Pons (tissue), 1 donor: ENCODE results near the gene POU4F2.

Experiments
- DNase-seq: peaks from one replicate; pipeline ENCODE4 v3.0.0-alpha.2; 2016; ENCODE audit warnings: low spot score

The POU4F2 gene, protein sequence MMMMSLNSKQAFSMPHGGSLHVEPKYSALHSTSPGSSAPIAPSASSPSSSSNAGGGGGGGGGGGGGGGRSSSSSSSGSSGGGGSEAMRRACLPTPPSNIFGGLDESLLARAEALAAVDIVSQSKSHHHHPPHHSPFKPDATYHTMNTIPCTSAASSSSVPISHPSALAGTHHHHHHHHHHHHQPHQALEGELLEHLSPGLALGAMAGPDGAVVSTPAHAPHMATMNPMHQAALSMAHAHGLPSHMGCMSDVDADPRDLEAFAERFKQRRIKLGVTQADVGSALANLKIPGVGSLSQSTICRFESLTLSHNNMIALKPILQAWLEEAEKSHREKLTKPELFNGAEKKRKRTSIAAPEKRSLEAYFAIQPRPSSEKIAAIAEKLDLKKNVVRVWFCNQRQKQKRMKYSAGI

DNA sequence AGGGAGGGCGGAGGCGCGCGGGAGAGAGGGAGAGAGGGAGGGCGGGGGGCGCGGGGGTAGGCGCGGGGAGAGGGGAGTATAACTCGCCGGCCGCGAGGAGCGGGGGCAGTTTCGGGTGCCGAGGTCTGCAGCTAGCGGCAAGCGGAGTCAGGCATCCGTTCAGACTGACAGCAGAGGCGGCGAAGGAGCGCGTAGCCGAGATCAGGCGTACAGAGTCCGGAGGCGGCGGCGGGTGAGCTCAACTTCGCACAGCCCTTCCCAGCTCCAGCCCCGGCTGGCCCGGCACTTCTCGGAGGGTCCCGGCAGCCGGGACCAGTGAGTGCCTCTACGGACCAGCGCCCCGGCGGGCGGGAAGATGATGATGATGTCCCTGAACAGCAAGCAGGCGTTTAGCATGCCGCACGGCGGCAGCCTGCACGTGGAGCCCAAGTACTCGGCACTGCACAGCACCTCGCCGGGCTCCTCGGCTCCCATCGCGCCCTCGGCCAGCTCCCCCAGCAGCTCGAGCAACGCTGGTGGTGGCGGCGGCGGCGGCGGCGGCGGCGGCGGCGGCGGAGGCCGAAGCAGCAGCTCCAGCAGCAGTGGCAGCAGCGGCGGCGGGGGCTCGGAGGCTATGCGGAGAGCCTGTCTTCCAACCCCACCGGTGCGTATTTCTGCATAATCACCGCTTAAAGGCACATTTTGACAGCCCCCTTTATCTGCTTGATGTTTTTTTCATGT lies at the start of gene POU4F2:
Gene POU4F2 (plus strand): TSS at position 108 of the 720 bp plus-strand sequence. CDS start 248 bp downstream, at position 356.
- no peak for DNase-seq

DNA sequence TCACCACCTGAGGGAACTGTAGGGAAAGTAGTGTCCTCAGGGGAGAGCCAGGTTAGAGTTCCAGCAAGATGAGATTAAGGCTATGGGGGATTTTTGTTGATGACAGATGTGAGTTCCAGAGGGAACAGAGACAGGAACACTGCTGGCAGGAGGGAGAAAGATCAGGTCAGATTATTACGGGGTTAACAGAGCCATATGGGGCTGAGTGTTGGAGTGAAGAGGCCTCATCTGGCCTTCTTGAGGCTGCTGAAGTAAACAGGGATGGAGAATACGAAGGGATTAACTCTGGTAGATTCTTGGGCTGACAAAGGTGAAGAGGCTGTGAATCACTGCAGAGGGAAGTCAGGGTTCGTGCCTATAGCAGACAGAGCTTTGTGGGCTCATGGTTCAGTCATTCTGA lies 47.9 kb upstream of the POU4F2 start:
- DNase-seq = no peak

DNA sequence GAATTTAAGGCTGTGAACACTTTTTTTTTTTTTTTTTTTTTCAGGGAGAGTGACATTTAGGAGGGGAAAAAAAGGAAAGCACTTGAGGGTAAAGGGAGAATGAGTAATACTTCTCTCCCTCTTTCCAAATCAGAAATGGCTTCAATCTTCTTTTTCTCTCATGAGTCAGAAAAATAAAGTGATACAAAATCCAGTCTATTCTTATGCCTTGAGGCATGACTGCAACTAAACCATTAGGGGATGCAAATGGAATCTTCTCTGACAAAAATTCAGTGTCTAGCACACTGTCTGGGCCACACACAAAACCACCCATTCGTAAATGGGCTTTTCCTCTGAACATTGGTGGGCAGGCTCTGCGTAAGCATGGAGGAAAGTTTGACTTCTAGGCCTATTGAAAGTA lies 46.7 kb upstream of the POU4F2 start:
- no peak for DNase-seq

DNA sequence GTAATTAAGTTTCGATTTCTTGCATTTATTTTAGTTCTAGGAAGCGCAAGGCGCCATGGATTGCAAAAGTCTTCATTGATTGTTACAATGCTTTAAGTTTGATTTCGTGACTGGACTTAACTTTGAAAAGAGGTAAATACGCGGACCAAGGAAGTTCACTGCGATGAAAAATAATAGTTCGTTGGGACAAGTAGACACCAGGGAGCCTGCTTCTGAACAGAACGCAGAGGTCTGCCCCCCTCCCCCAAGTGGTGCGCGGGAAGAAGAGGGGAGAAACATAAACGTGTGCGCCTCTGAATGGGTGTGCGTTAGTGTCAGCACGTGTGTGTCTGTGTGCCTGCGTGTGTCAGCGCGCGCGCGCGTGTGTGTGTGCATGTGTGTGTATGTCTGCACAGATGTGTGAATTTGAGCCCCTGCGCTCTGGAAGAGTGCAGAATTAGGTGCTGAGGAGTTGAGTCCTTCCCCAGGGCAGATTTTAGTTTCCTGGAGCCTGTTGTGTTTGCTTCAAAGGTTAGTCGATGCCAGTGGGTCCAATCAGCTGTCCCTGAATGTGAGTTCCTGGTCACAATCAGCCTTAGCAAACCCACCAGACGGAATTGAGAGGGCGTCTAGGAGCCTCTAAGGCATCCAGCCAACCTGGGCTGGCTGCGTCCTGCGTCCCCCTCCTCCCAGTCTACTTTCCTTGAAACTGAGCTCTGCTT lies 5.8 kb upstream of the POU4F2 start:
- no peak for DNase-seq

DNA sequence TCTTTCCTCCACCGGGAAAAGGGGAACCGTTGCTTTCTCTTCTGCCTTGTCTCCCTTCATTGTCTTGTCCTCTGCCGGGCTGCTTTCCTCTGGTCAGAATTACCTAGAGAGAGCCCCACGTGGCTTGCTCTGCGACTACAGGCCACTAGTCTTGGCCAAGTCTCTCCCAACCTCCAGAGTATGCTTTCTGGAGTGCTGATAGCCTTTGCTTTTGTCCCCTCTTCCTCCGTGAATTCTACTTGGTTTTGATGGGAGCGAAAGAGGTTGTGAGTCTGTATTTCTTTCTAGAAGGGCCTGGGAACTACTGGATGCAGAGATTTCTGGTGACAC lies 5.3 kb upstream of the POU4F2 start:
- DNase-seq = no peak

DNA sequence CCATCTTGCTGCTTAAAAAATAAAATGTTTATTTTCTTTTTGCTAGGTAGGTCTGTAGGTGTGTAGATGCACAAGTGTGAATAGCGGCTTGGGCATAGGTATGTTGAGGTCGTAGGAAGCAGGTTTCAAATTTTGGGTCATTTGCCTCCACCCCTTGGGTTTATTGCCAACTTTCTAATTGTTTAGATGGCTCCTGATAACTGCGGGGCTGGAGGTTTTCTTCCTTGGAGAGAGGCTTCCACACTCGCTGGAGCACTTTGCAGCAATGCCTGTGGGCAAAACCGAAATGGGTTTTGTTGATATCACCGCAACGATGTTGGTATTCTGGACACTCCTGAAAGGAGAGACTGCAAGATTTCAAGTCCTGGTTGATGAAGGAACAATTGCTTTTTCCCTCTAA lies 3.9 kb upstream of the POU4F2 start:
- DNase-seq = no peak

DNA sequence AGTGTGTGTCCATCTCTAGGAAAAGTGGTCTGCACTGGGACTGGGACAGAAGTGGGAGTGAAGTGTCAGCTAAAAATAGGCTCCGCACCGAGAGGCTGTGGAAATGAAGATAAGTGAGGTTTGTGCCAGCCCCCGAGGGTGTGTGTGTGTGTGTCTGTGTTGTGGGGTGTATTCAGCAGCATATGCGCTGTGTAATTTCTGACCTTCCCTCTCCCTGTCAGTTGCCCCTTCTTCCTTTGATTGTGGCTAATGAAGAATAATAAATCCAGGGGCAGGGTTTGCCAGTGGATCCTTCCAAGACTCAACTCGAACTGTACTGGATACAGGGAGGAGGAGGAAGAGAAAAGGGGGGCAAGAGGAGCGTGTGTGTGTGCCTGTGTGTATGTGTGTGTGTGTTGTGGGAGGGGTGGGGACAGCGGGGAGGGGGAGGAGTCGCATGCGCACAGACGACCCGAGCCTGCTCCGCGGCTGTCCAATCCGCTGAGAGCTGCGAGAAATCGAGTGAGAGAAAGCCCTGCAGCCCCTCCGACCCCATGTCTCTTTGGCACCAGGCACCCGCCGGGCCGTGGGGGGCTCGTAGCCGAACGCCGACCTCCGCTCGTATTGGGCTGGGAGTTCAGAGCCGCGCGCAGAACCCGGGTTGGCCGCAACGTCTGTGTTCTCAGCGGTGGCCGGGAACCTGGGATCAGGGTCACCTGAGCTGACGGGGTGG lies 916 bp upstream of the POU4F2 start:
- no peak for DNase-seq

DNA sequence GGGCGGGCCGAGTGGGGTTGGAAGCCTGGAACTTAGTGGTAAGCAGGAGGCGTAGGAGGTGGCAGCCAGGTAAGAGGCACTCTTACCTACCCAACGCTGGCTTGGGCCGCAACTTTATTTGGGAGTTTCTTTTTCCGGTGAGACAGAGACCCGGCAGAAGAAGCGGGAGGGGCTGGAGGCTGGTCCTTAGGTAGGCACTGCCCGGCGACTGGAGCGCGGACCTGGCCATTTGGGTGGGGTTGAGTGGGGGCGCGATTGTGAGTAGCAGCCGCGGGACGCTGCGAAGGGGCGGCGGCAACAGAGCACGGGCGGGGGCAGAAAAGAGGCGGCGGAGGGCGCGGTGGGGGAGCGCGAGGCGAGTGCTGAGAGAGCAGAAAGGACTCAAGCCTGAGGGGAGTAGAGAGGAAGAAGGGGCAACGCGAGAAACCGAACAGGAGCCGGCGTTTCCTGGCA lies 334 bp upstream of the POU4F2 start:
- DNase-seq = no peak

DNA sequence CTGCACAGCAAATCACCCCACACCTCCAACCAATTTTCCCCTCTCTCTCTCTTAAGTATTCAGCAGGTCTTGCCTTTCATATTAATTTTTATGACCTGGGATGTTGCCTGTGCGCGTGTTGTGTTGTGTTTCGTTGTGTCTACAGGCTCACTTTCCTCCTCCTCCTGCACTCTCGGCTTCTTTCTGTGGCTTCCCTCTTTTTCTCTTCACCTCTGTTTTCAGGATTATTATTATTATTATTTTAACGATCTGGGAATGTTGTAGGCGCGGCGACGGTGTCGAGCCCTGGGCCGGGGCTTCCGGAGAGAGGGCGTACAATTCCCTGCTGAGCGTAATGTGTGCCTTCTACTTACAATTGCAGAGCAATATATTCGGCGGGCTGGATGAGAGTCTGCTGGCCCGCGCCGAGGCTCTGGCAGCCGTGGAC lies 826 bp downstream of the POU4F2 start:
- DNase-seq = no peak

DNA sequence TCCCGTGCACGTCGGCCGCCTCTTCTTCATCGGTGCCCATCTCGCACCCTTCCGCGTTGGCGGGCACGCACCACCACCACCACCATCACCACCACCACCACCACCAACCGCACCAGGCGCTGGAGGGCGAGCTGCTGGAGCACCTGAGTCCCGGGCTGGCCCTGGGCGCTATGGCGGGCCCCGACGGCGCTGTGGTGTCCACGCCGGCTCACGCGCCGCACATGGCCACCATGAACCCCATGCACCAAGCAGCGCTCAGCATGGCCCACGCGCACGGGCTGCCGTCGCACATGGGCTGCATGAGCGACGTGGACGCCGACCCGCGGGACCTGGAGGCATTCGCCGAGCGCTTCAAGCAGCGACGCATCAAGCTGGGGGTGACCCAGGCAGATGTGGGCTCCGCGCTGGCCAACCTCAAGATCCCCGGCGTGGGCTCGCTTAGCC lies 1.4 kb downstream of the POU4F2 start:
- no peak for DNase-seq

DNA sequence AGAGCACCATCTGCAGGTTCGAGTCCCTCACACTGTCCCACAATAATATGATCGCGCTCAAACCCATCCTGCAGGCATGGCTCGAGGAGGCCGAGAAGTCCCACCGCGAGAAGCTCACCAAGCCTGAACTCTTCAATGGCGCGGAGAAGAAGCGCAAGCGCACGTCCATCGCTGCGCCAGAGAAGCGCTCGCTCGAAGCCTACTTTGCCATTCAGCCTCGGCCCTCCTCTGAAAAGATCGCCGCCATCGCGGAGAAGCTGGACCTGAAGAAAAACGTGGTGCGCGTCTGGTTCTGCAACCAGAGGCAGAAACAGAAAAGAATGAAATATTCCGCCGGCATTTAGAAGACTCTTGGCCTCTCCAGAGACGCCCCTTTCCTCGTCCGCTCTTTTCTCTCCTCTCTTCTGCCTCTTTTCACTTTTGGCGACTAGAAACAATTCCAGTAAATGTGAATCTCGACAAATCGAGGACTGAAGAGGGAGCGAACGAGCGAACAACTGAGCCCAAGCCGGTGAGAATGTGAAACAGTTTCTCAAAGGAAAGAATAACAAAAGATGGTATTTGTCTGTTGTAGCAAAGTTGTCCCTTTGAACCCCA lies 1.9 kb downstream of the POU4F2 start:
- no peak for DNase-seq

DNA sequence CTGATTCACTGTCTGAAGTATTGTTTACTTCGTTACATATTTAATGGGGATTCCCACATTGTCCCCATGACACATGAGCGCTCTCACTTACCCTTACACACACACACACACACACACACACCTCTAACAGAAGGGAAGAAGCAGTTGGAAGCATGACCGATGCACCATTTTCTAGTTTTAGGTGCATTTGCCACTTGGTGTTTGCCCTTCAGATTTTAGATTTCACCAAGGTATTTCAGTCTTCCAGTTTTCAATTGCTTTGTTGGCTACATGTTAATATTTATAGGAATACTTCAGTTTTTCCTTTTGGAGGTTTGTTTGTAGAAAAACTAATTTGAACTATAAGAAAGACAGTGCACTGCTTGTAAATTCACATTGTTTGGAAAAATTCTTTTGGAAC lies 3.1 kb downstream of the POU4F2 start:
- no peak for DNase-seq

DNA sequence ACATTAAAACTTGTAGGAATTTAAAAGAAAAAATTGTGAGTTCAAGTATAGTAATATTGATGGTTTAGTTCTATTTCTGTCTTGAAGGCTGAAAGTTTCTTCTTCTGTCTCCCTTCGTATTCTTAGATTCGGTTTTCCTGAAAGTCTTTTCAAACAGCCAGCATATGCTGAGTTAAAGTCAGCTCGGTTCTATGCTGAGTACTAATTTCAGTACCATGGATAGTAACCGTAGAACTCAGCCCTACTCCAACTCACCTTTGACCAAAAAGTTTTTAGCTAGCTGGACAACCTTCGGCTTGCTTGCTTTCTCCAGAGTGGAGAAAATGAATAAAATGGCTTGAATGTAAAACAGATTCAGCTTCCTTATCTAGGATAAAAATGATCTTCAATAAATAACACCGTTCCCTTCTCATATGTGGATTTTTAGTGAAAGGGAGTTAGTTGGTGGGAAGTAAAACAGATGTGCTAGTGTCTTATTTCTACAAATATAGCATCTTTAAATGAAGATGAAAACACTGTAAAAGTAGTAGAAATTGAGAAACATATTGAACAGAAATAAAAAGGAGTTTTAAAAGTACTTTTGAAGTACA lies 5.2 kb downstream of the POU4F2 start:
- no peak for DNase-seq

DNA sequence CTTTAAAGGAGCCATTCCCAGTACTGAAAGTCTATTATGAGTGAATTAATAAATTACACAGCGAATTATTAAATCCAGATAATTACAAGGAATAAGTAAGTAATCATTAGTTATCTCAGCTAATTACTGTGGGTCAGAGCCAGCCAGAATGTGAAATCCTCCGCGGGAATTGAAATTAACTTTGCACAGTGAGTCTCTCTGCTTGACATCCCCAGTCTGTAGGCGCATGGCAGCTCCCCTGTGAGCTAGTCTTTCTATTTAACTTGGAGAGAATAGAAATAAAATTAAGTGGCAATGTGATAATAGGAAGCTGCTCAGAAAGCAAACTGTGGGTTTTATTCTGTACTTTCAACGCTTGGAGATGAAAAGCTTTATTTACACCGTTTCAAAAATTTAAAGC lies 7.2 kb downstream of the POU4F2 start:
- no peak for DNase-seq

DNA sequence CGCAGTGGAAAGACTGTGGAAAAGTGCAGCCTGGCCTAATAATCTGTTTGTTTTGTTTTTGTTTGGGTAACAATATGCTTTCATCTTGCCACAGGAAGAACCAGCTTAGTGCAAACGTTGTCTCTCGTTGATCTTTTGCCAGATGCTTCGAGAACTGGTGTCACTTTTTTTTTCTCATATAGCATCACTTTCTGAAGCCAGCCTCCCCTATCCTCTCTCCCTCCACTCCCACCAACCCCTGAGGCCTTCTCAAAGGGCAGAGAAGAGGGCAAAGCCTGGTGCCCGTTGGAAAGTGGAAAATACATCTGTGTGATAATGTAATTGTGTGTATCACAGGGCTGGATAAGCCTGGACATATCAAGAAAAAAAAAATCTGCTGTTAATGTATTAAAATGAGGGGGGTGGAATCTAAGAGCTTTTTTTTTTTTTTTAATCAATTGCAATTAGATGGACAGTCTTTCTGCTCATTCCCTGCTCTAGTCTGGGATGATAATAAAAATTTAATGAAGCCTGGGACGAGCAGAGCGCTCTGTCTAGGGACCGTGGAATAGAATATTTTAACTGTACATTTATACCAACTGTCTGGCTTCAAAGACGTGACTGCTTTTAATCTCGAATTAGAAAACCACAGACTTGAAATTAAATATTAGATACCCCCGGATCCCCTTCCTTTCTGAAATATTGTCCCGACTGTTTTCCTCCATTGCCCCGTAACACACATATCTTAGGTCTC lies 8.1 kb downstream of the POU4F2 start:
- DNase-seq = no peak

DNA sequence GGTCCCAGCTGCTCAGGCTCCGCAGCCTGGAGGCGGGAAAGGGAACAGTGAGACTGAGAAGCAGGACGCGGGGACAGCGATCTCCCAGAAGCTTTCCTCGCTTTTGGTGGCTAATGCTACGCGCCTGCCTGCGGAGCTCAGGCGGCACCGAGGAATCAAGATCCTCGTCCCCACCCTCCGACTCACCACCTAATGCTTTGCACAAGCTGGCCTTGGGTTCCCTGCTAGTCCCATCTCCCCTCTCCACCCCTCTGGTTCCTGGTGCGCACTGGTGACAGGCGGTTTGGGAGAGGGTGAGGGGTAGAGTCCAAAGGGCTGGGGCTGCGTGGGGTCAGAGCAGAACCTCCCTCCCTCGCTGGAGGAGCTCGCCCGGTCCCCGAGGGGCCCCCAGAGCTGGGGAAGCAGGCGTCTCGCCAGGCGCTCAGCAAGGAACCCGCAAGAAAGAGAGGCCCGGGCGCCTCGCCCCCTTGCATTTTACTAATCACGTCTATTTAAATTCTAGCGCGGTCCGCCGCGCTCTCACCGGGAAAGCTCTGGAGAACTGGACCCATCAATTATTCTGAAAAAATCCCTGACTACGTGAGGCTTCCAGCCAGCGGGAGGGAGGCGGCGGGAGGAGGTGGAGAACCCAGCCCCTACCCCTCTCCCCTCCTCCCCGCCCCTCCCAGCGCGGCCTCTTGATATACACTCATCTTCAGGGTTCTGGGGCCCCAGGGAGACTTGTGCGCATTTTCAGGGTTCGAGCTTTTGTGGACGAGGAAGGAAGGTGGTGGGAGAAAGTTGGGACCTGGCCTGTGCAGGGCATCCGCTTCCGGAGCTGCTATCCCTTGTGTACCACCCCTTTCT lies 9.1 kb downstream of the POU4F2 start:
- DNase-seq = no peak

DNA sequence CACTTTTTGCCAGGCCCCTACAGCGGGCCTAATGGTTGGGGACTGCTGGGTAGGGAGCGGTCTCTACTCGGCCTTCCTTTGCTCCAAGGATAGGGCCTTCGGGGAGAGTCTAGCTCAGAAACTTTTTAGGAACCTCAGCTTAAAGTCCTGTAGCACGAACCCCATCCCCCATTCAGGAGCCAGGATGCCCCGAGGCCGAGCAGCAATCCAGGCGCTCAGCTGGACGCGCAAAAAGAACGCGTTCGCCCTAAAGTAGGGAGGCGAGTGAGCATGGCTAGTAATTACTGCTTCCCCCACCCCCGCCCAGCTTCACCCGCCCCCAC lies 9.7 kb downstream of the POU4F2 start:
- DNase-seq = no peak

DNA sequence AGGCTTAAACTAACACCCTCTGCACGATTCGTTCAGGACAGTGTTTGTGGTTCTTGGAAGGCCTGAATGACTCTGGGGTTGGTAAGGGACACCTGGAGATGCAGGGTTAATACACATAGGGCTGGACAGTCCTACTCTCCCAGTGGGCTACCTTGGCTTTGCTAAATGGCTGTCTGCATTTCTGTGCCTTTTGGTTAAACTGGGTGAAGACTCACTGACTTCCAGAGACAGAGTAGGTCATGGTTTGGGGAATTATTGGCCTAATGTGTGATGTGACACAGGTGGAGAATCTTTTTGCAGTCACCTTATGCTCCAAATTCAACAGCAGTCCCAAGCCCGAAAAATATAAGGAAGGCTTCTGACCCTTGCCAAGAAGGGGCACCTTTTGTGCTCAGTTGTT lies 10.5 kb downstream of the POU4F2 start:
- DNase-seq = no peak

DNA sequence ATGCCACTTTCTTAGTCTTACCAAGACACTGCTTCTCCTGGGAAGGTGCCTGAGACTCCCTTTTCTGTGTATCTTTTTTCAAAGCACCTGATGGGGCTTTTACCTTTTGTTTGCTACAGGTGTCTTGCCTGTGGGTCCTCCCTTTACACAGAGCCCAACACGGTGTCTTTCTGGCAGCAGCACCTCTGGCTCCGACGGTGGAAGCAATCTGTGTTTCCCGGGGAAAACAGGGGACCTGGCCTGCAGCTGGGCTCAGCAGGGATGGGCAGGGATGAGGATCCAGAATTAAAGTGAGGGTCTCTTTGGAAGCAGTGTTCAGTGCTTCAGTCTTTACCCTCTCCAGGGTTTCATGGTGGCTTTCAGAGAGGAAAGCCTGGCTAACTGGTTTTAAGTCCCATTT lies 11.3 kb downstream of the POU4F2 start:
- DNase-seq = no peak
